Adrenal gland (tissue), 12 donors: ENCODE data around the gene MGAM2. TPM values are rescaled to one million over a fixed set of nuclear protein-coding genes. Genes with fewer than 3 reads are reported as not detected.

Experiments used
- DNase-seq, 7 donors: peaks; one replicate each; pipeline ENCODE4 v3.0.0-alpha.2; 2019 to 2020
- H3K27ac ChIP-seq, 5 donors: fragments of 200-600 bp; sonication (generic) in 4 of 5; 1 replicate in 3 of 5; 2 replicates in 2 of 5; pipeline versions ENCODE4 v1.5.1 to v1.8.0; 2016 to 2020; ENCODE audit warnings: mild to moderate bottlenecking in 1 of 5
- H3K27me3 ChIP-seq: fragments of 200-600 bp; 2 replicates; pipeline ENCODE4 v1.8.0; 2021
- H3K36me3 ChIP-seq, 2 donors: fragments of 200-600 bp; replicated peaks in 1 of 2; 1 replicate in 1 of 2; 2 replicates in 1 of 2; pipeline versions ENCODE4 v1.5.1 to v1.8.0; 2018 to 2022
- H3K4me1 ChIP-seq, 2 donors: fragments of 200-600 bp; replicated peaks in 1 of 2; 1 replicate in 1 of 2; 2 replicates in 1 of 2; pipeline versions ENCODE4 v1.5.1 to v1.8.0; 2018 to 2021
- H3K4me3 ChIP-seq, 4 donors: fragments of 200-600 bp; sonication (generic) in 3 of 4; one replicate each; pipeline ENCODE4 v1.5.1; 2016 to 2018
- H3K9me3 ChIP-seq, 3 donors: fragments of 200-600 bp; sonication (generic) in 1 of 3; replicated peaks in 1 of 3; 1 replicate in 2 of 3; 2 replicates in 1 of 3; pipeline versions ENCODE4 v1.5.1 to v1.8.0; 2016 to 2021
- POLR2A ChIP-seq, 2 donors: fragments of 450-650 bp; IDR thresholded peaks; one replicate each; pipeline ENCODE4 v1.6.1; 2017; ENCODE audit warnings: antibody characterized with exemption in 2 of 2, mild to moderate bottlenecking in 2 of 2, moderate library complexity in 1 of 2
- WGBS, 4 donors: extraction: QIAGEN DNeasy Blood & Tissue Kit in 2 of 4; methylation state at CpG; one replicate each; pipeline versions ENCODE4 v1.1.5 to v1.1.7; 2013 to 2017; 5-methylcytosine and 5-hydroxymethylcytosine counted together
- intact Hi-C, 2 donors: fragments of 100-400 bp; cut with DNase I; formaldehyde crosslinking; loops; one replicate each; pipeline versions ENCODE4 v1.14.1 to v1.15.0; 2022 to 2023
- polyA plus RNA-seq, 3 donors: library from polyadenylated mRNA; stranded (reverse); fragments of 200-250 nt in 2 of 3; fragments of 350-450 nt in 1 of 3; fragmentation: Illumina TruSeq in 1 of 3; extraction: RNeasy Lipid Tissue Mini Kit (QIAGEN cat#74804) in 1 of 3; gene quantifications; one replicate each; pipeline ENCODE4 v1.2.3, GENCODE V29; 2013 to 2014
- total RNA-seq, 9 donors: library from RNA; depleted of rRNA in 4 of 9; stranded (reverse); fragments of >200 nt in 4 of 9; fragments of 120-200 nt in 1 of 9; fragmentation: NEBNext Ultra II Directional in 1 of 9; extraction: Animal tissue kit (Norgen Biotek cat#: 25700) in 1 of 9; gene quantifications; one replicate each; pipeline versions ENCODE4 v1.1.0 to v1.2.4, GENCODE V29; 2013 to 2023
- TF ChIP-seq, protein P1 (sequence below), 6 experiments: fragments of 450-650 bp in 4 of 6; fragments of 200-600 bp in 2 of 6; sonication (generic) in 1 of 6; IDR thresholded peaks; 1 replicate in 5 of 6; 2 replicates in 1 of 6; pipeline versions ENCODE4 v1.5.1 to v1.8.0; 2016 to 2021; ENCODE audit warnings: antibody characterized with exemption in 6 of 6, mild to moderate bottlenecking in 2 of 6, moderate library complexity in 1 of 6
- donor health status: healthy with polysubstance abuse.
- donor health status: Bipolar disorder and iron deficiency.
- donor health status: DM: yes; HTN: yes; CAD: no.
- donor health status: DM: no; HTN: no; CAD: no.
- donor health status: DM: no; HTN: no; CAD: no.
- donor health status: DM: yes; HTN: yes; CAD: no.

MGAM2 gene
- total and polyA plus RNA-seq, 12 donors = under 0.01 to 0.05 TPM; not detected in 10

DNA sequence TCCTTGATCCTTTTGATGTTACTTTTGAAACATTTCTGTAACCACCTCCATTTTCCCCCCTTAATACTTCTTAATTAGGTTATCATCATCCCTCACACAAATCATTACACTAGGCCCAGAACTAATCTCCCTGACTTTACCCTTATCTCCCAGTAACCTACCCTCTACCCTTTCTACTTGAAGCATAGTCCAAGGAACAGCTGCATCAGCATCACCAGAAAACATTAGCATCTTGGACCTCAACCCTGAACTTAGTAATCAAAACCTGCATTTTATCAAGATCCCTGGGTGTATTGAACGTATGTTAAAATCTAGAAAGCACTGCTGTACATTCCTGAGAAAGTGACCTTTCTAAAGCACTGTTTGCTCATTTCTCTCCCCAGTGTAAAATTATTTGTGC lies 38.8 kb downstream of the MGAM2 start:
- no peaks in the 10 kb centered on the region for H3K9me3 ChIP-seq
- TF ChIP-seq, protein P1, sequence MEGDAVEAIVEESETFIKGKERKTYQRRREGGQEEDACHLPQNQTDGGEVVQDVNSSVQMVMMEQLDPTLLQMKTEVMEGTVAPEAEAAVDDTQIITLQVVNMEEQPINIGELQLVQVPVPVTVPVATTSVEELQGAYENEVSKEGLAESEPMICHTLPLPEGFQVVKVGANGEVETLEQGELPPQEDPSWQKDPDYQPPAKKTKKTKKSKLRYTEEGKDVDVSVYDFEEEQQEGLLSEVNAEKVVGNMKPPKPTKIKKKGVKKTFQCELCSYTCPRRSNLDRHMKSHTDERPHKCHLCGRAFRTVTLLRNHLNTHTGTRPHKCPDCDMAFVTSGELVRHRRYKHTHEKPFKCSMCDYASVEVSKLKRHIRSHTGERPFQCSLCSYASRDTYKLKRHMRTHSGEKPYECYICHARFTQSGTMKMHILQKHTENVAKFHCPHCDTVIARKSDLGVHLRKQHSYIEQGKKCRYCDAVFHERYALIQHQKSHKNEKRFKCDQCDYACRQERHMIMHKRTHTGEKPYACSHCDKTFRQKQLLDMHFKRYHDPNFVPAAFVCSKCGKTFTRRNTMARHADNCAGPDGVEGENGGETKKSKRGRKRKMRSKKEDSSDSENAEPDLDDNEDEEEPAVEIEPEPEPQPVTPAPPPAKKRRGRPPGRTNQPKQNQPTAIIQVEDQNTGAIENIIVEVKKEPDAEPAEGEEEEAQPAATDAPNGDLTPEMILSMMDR (IDR thresholded peaks at IDR 0.05) = no peak
- no peak for TF ChIP-seq POLR2A (IDR thresholded peaks at IDR 0.05)
- H3K4me3 ChIP-seq = no peak overlapping the region
- no peaks in the 10 kb centered on the region for H3K36me3 ChIP-seq
- no peaks in the 10 kb centered on the region for H3K4me1 ChIP-seq
- no peaks in the 10 kb centered on the region for H3K27me3 ChIP-seq
- WGBS, 4 donors = 31 to 63% (median 44%) methylated on average over 1 of the region's 1 CpG
- intact Hi-C loops = no loop called here
- DNase-seq = no peak
- H3K27ac ChIP-seq = no peak overlapping the region

DNA sequence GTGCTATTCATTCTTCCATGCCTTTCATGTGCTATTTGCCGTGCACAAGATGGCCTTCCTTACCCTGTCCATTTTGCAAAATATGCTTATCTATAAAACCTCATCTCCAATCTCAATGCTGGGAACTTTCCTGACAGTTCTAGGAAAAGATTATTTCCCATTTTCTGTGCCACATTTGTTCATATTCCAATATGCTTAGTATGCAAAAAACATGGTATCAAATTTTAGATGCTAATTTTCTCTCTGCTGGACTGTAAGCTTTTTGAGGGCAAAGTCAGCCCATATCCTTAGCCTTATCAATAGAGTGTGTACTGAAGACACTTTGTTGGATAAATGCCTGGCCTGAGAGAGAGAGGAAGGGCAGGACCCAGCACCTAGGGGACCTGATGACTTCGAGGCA lies 39.4 kb downstream of the MGAM2 start:
- no peaks in the 10 kb centered on the region for H3K27me3 ChIP-seq
- no peak overlapping the region for H3K4me3 ChIP-seq
- H3K36me3 ChIP-seq = no peaks in the 10 kb centered on the region
- TF ChIP-seq, protein P1 (IDR thresholded peaks at IDR 0.05) = no peak
- TF ChIP-seq POLR2A (IDR thresholded peaks at IDR 0.05) = no peak
- H3K4me1 ChIP-seq = no peaks in the 10 kb centered on the region
- intact Hi-C loops = no loop called here
- no peaks in the 10 kb centered on the region for H3K9me3 ChIP-seq
- DNase-seq = no peak
- H3K27ac ChIP-seq = no peak overlapping the region
- 86 to 90% (median 88%) methylated on average over 2 of the region's 2 CpGs for WGBS, 4 donors

DNA sequence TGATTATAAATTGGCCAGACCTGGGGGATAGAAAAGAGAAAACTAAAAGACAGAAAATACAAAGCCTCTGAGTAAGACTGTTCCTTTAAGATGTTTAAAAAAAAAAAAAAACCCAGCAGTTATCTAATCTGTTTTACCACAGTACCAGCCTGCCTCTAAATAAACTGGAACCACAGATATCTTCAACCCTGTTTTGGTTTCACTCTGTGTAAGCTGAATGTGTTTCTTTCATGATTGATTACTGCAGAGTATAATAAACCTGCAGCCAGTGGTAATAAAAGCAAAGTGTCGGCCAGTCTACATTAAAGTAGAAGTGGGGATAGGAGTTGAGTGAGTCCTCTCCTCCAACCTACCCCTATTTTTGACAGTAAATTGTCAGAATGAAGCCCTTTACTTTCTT lies 40.6 kb downstream of the MGAM2 start:
- DNase-seq = no peak
- no peak for TF ChIP-seq POLR2A (IDR thresholded peaks at IDR 0.05)
- TF ChIP-seq, protein P1 (IDR thresholded peaks at IDR 0.05) = no peak
- Histone ChIP-seq H3K4me1 (no peaks in the 10 kb centered on the region), H3K9me3 (no peaks in the 10 kb centered on the region), H3K27ac (no peak overlapping the region), H3K27me3 (no peaks in the 10 kb centered on the region), H3K4me3 (no peak overlapping the region), H3K36me3 (no peaks in the 10 kb centered on the region)
- WGBS, 4 donors = 20 to 38% (median 29%) methylated on average over 1 of the region's 1 CpG
- intact Hi-C loops = no loop called here

DNA sequence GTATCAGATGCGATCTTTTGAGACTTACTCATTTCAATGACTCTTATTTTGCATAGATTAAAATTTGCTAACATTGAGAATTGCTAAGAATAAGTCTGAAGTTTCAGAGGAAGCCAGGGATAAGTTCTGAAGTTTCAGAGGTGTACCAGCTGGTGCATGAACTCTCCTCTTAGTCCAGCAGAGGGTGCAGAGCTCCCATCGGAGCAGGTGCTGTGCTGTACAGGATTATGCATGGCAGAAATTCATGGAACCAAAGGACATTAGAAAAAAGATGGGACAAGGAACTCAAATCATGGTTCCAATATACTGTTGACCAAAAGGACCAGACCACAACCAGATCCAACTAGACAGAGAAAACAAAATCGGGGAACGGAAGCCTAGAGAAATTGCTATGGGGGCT lies 41.9 kb downstream of the MGAM2 start:
- H3K36me3 ChIP-seq = no peaks in the 10 kb centered on the region
- no peaks in the 10 kb centered on the region for H3K9me3 ChIP-seq
- 64 to 73% (median 71%) methylated on average over 4 of the region's 4 CpGs for WGBS, 4 donors
- TF ChIP-seq, protein P1 (IDR thresholded peaks at IDR 0.05) = no peak
- no peak for TF ChIP-seq POLR2A (IDR thresholded peaks at IDR 0.05)
- H3K27ac ChIP-seq = no peak overlapping the region
- H3K4me1 ChIP-seq = no peaks in the 10 kb centered on the region
- no peak for DNase-seq
- intact Hi-C loops = no loop called here
- H3K4me3 ChIP-seq = no peak overlapping the region
- no peaks in the 10 kb centered on the region for H3K27me3 ChIP-seq
